AG04450 (cell line): ENCODE data around the gene ARL6IP6. TPM values are rescaled to one million over a fixed set of nuclear protein-coding genes. Genes with fewer than 3 reads are reported as not detected.

Source experiments
- CTCF ChIA-PET: fragments of 300-600, 350-600 bp; formaldehyde crosslinking; extraction: SDS; loops from one replicate; lab custom pipeline; 2022; ENCODE audit warnings: antibody characterized with exemption, inconsistent platforms; lab: Charles Lee
- POLR2A ChIA-PET: fragments of 350-600 bp; formaldehyde crosslinking; extraction: SDS; loops from one replicate; lab custom pipeline; 2021; ENCODE audit warnings: antibody characterized with exemption, inconsistent platforms; lab: Yijun Ruan, JAX
- DNase-seq: peaks from one replicate; pipeline ENCODE4 v3.0.0-alpha.2; 2011; ENCODE audit warnings: low read depth, low spot score
- H3K27ac ChIP-seq: one replicate; pipeline ENCODE4 v1.5.1; 2012; ENCODE audit warnings: low read depth, low read length, control low read depth
- H3K27me3 ChIP-seq: one replicate; pipeline ENCODE4 v1.6.0; 2012; ENCODE audit warnings: low read length; ENCODE audit not compliant: control insufficient read depth, insufficient read depth
- H3K4me3 ChIP-seq: 2 replicates; pipeline ENCODE4 v1.5.1; 2011; ENCODE audit warnings: mild to moderate bottlenecking, low read depth, low read length, control low read depth
- H3K9me3 ChIP-seq: 2 replicates; pipeline ENCODE4 v1.5.1; 2012; ENCODE audit warnings: low read length; ENCODE audit not compliant: control insufficient read depth, insufficient read depth
- CTCF ChIP-seq: IDR thresholded peaks from 2 replicates; pipeline ENCODE4 v1.5.1; 2011; ENCODE audit warnings: low read depth, low read length, control low read depth, inconsistent platforms
- polyA plus RNA-seq: library from polyadenylated mRNA; depleted of rRNA; stranded (reverse); fragments of >200 nt; gene quantifications from 2 replicates; pipeline ENCODE4 v1.2.3, GENCODE V29; 2011

ARL6IP6 gene
- polyA plus RNA-seq, 1 experiment: 28.1 TPM

GRCh38 chr2:152790883-152791282, 72.5 kb downstream of the ARL6IP6 start:
- H3K27ac ChIP-seq: no peak overlapping the region
- TF ChIP-seq CTCF: no peak
- ChIA-PET CTCF (no interaction called here), POLR2A (no interaction called here)
- no peaks in the 10 kb centered on the region for H3K27me3 ChIP-seq
- H3K4me3 ChIP-seq: no peak overlapping the region
- no peaks in the 10 kb centered on the region for H3K9me3 ChIP-seq
- no peak for DNase-seq

- Histone ChIP-seq H3K27me3 (no peaks in the 10 kb centered on the region), H3K4me3 (no peak overlapping the region), H3K9me3 (no peaks in the 10 kb centered on the region), H3K27ac (no peak overlapping the region)
- ChIA-PET CTCF (no interaction called here), POLR2A (no interaction called here)
- no peak for DNase-seq
- TF ChIP-seq CTCF: no peak
These were observed 73.6 kb downstream of the ARL6IP6 start for GRCh38 chr2:152791979-152792378.

DNA sequence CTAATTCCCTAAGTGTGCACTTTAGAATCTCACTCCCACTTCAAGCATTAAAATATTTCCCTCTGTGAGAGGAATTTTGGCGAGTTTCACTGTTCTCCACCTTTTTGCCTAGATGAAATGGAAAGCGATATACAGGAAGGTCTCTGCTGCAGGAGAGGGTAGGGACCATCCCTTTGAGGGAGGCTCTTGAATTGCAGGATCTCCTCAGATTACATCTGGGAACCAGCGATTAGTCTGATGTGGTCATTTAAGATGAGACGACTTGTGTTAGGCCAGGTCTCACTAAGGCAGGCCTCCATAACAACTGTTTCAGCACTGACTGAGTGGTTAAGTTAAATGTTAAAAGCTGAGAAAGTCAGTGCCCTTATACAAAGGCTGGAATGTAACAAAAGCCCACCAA, 74.6 kb downstream of the ARL6IP6 start:
- Histone ChIP-seq H3K27ac (no peak overlapping the region), H3K27me3 (no peaks in the 10 kb centered on the region), H3K4me3 (no peak overlapping the region), H3K9me3 (no peaks in the 10 kb centered on the region)
- ChIA-PET POLR2A (no interaction called here), CTCF (no interaction called here)
- no peak for TF ChIP-seq CTCF
- DNase-seq: no peak

- CTCF ChIA-PET: no interaction called here
- H3K27ac ChIP-seq: no peak overlapping the region
- no peak for TF ChIP-seq CTCF
- H3K4me3 ChIP-seq: no peak overlapping the region
- H3K9me3 ChIP-seq: no peaks in the 10 kb centered on the region
- no peaks in the 10 kb centered on the region for H3K27me3 ChIP-seq
- POLR2A ChIA-PET: no interaction called here
- no peak for DNase-seq
These were observed 78.5 kb downstream of the ARL6IP6 start for GRCh38 chr2:152796941-152797340.

GRCh38 chr2:152804687-152805408, 86.4 kb downstream of the ARL6IP6 start:
- ChIA-PET POLR2A (no interaction called here), CTCF (no interaction called here)
- Histone ChIP-seq H3K4me3 (no peak overlapping the region), H3K9me3 (no peaks in the 10 kb centered on the region; the same call in 1 of the 2 replicates), H3K27ac (no peak overlapping the region), H3K27me3 (no peaks in the 10 kb centered on the region)
- DNase-seq: no peak
- no peak for TF ChIP-seq CTCF
